ENCODE measurements around the gene NDUFAF4. TPM values are rescaled to one million over a fixed set of nuclear protein-coding genes. Genes with fewer than 3 reads are reported as not detected.
"Not testable (repeated sequence)": the region's sequence is repeated elsewhere in the genome, so short reads cannot be mapped to it uniquely, and the experiment has no call there.

NDUFAF4 gene
- total RNA-seq, 2 donors from 2014 or later = 35.3 to 48.2 TPM

- no peaks in the 10 kb centered on the region for H3K9me3 ChIP-seq
- no peaks in the 10 kb centered on the region for H3K27me3 ChIP-seq
- no peak overlapping the region for H3K4me3 ChIP-seq
- H3K36me3 ChIP-seq = no peaks in the 10 kb centered on the region
- no peaks in the 10 kb centered on the region for H3K4me1 ChIP-seq
- H3K9ac ChIP-seq (ENCODE audit: low read depth in 2 of 2, low read length in 2 of 2) = no peak overlapping the region
- intact Hi-C loops (cut with DNase I) = no loop called here
- H3K27ac ChIP-seq = no peak overlapping the region
- no peak for TF ChIP-seq CTCF (IDR thresholded peaks at IDR 0.05)
- DNase-seq = no peak
Observed at GRCh38 chr6:96886519-96886918, 11.2 kb downstream of the NDUFAF4 start.

DNA sequence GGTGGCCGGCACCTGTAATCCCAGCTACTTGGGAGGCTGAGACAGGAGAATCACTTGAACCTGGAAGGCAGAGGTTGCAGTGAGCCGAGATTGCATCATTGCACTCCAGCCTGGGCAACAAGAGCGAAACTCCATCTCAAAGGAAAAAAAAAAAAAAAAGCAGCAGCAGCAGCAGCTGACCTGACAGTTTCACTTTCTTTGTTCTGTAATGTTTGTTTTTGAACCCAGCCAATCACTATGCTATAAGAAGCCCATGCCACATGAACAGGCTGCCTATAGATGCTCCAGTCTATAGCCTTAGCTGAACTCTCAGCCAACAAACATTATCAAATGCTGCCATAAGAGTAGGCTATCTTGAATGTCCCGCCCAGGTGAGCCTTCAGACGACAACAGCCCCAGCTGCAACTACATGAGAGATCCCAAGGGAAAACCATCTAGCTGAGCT, 12.5 kb downstream of the NDUFAF4 start:
- H3K4me3 ChIP-seq; H3K4me1 ChIP-seq; H3K9ac ChIP-seq (ENCODE audit: low read depth in 2 of 2, low read length in 2 of 2); H3K27me3 ChIP-seq; DNase-seq; H3K27ac ChIP-seq; intact Hi-C loops (cut with DNase I); H3K9me3 ChIP-seq; H3K36me3 ChIP-seq: not testable (repeated sequence)

GRCh38 chr6:96878143-96878542, 19.5 kb downstream of the NDUFAF4 start:
- Histone ChIP-seq H3K27ac (peak overlapping the region; percentile 57), H3K9ac (ENCODE audit: low read depth in 2 of 2, low read length in 2 of 2) (no peak overlapping the region), H3K9me3 (no peaks in the 10 kb centered on the region), H3K27me3 (no peaks in the 10 kb centered on the region), H3K4me1 (no peaks in the 10 kb centered on the region), H3K36me3 (no peaks in the 10 kb centered on the region), H3K4me3 (no peak overlapping the region)
- no peak for DNase-seq
- TF ChIP-seq CTCF (IDR thresholded peaks at IDR 0.05) = no peak
- intact Hi-C loops (cut with DNase I) = no loop called here

GRCh38 chr6:96876886-96877545, 20.7 kb downstream of the NDUFAF4 start:
- DNase-seq = no peak
- Histone ChIP-seq H3K4me3 (no peak overlapping the region), H3K9me3 (no peaks in the 10 kb centered on the region), H3K4me1 (no peaks in the 10 kb centered on the region), H3K27me3 (no peaks in the 10 kb centered on the region), H3K27ac (peak overlapping the region; percentile 57), H3K9ac (ENCODE audit: low read depth in 2 of 2, low read length in 2 of 2) (no peak overlapping the region), H3K36me3 (no peaks in the 10 kb centered on the region)
- TF ChIP-seq CTCF (IDR thresholded peaks at IDR 0.05) = no peak
- intact Hi-C loops (cut with DNase I) = no loop called here

DNA sequence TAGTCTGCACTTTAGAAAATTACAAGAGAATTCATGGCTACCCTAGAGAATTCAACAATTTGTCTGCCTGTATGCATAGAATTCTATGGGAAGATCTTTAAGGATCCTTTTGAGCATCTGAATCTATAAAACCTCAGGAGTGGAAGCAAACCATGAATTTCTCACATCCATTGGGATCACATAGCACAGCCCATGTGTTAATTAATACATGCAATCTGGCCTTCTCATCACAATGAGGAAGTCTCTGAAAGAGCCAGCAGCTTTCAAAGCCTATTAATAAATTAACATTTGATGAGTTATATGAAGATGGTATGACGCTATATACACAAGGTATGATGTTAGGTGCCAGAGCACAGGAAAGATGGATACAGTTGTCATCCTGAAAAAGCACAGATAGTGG, 24.7 kb downstream of the NDUFAF4 start:
- Histone ChIP-seq H3K27ac (no peak overlapping the region), H3K9me3 (no peaks in the 10 kb centered on the region), H3K27me3 (no peaks in the 10 kb centered on the region), H3K4me1 (no peaks in the 10 kb centered on the region), H3K4me3 (no peak overlapping the region), H3K36me3 (no peaks in the 10 kb centered on the region), H3K9ac (ENCODE audit: low read depth in 2 of 2, low read length in 2 of 2) (no peak overlapping the region)
- no peak for TF ChIP-seq CTCF (IDR thresholded peaks at IDR 0.05)
- no peak for DNase-seq
- intact Hi-C loops (cut with DNase I) = no loop called here

- TF ChIP-seq CTCF (IDR thresholded peaks at IDR 0.05) = no peak
- no peak for DNase-seq
- H3K27ac ChIP-seq = no peak overlapping the region
- intact Hi-C loops (cut with DNase I) = no loop called here
- H3K4me3 ChIP-seq = no peak overlapping the region
- H3K4me1 ChIP-seq = no peaks in the 10 kb centered on the region
- H3K36me3 ChIP-seq = no peaks in the 10 kb centered on the region
- H3K9ac ChIP-seq (ENCODE audit: low read depth in 2 of 2, low read length in 2 of 2) = no peak overlapping the region
- no peaks in the 10 kb centered on the region for H3K9me3 ChIP-seq
- H3K27me3 ChIP-seq = no peaks in the 10 kb centered on the region
Observed at GRCh38 chr6:96865055-96865405, 32.7 kb downstream of the NDUFAF4 start.

Measured in colonic mucosa (tissue), 4 donors.